T follicular helper cell (primary cell): ENCODE data around the gene COTL1.
"Not testable (repeated sequence)": the region's sequence is repeated elsewhere in the genome, so short reads cannot be mapped to it uniquely, and the experiment has no call there.

Source experiments
- DNase-seq: peaks from one replicate; pipeline ENCODE4 v3.0.0-alpha.2; 2020; ENCODE audit warnings: low read depth

Gene COTL1

GRCh38 chr16:84528322-84528721, 89.6 kb downstream of the COTL1 start:
- DNase-seq = no peak

GRCh38 chr16:84527532-84528269, 90.2 kb downstream of the COTL1 start:
- no peak for DNase-seq

GRCh38 chr16:84526794-84527531, 90.9 kb downstream of the COTL1 start:
- DNase-seq = no peak

- DNase-seq = not testable (repeated sequence)
Measured at GRCh38 chr16:84524941-84525581, 92.8 kb downstream of the COTL1 start.

GRCh38 chr16:84524346-84524920, 93.4 kb downstream of the COTL1 start:
- no peak for DNase-seq

GRCh38 chr16:84521497-84521770, 96.4 kb downstream of the COTL1 start:
- no peak for DNase-seq

GRCh38 chr16:84520725-84521496, 97.0 kb downstream of the COTL1 start:
- DNase-seq = no peak

- no peak for DNase-seq
Measured at GRCh38 chr16:84519855-84520254, 98.0 kb downstream of the COTL1 start.

GRCh38 chr16:84518804-84519341, 99.0 kb downstream of the COTL1 start:
- DNase-seq = peak; percentile 34

GRCh38 chr16:84518220-84518619, 99.7 kb downstream of the COTL1 start:
- DNase-seq = not testable (repeated sequence)

- DNase-seq = no peak
Measured at GRCh38 chr16:84517366-84517765, 100.5 kb downstream of the COTL1 start.
